HG03097 (cell line): Measurements from ENCODE around the gene GNG4.

ENCODE experiments used
- ATAC-seq: cut with Tn5 transposase; IDR thresholded peaks from one replicate; pipeline ENCODE4 v1.9.1; 2021; ENCODE audit not compliant: unreplicated experiment, low FRiP score

The GNG4 gene

DNA sequence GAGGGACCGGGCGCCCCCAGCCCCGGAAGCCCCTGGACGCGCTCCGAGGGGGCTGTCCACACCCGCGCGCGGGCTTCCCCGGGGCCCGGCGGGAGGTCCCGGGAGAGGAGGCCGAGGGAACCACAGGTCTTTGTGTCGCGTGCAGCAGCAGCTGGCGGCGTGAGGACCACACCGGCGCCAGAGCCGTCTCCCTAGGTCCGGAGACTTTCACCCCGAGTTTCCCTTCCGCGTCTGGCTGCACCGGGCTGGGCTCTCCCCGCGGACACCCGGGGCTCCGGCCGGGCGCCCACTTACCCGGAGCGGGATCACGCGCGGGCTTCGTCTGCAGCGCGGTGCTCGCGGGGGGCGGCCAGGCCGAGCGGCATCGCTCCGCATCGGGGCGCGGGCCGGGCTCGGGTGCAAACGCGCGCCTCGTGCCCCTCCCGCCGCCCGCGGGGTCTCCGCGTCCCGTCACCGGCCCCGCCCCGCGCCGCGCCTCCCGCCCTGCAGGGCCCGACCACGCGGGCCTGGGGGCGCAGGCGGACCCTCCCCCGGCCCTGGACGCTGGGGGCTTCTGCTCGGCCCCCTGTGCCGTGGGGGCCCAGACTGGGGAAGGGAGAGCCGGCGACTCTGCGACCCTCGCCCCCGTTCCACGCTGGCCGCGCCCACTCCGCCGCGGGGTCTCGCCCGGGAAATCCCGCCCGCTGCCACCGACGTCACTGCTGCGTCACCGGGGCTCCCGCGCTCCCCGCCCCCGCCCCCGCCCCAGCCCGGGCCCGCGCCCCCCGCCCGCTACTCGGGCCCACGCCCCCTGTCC is at the start of gene GNG4:
TSS of gene GNG4 (minus strand) at position 417 of the 796 bp plus-strand sequence. CDS start 65,946 bp downstream, outside the sequence.
- no peak for ATAC-seq

DNA sequence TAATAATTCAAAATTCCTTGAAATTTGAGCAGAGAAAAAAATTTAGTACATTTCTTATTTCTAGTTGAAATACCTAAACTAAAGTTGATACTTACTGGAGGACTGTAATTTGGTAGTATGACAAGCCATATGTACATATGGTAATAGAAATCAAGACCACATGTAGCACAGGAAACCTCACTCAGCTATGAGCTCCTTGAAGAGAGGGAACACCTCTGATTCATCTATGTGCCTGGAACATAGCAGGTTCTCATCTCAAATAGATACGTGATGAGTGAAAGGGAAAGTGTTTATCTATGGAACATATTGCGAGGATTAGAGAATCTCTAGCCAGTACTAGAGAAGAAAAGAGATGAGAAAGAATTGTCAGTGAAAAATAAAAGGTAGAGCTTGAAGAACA is 47.9 kb upstream of the GNG4 start:
- ATAC-seq = no peak

DNA sequence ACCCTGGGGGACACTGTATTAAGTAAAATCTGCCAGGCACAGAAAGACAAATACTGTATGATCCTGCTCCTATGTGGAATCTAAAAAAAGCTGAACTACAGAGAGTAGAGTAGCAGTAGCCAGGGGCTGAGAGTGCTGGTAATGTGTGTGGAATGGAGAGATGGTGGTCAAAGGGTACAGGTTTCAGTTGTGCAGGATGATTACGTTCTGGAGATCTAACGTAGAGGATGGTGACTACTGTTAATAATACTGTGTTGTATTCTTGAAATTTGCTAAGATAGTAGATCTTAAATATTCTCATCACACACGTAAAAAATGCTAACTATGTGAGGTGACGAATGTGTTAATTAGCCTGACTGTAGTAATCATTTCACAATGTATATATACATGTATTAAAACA is 39.8 kb upstream of the GNG4 start:
- no peak for ATAC-seq

- ATAC-seq = no peak
Observed at GRCh38 chr1:235688096-235688495, 38.5 kb upstream of the GNG4 start.

DNA sequence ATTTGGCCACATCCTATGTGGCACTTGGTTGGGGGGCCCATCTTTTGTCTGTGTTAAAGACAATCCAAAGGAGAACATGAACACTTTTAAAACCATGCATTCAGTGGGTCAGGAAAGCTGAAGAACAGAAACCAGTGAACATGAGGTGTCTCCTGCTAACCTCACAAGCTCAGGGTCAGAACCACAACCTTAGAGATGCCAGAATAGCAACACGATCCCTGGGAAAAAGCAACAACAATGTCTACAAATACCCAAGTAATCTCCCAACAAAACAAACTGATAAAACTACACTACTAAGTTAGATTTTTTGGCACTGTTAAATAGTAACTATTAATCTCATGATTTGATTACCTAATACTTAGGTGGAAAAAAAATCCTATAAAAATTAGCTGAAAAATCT is 34.1 kb upstream of the GNG4 start:
- no peak for ATAC-seq

DNA sequence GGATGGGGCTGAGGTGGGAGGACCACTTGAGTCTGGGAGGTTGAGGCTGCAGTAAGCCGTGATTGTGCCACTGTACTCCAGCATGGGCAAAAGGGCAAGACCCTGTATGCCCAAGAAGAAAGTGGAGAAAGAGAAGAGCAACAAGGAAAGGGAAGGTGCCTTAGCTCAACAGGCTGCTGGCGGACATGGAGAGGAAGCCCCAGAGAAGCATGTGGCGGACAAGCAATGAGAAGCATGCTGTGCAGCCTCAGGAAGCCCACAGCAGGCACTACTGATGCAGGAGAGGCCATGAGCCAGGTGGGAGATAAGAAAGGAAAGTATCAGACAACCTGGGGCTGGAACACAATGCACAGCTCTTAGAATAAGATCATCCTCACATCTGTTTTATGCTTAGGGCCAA is 32.6 kb upstream of the GNG4 start:
- no peak for ATAC-seq

GRCh38 chr1:235679644-235680043 is 30.1 kb upstream of the GNG4 start:
- ATAC-seq = no peak

DNA sequence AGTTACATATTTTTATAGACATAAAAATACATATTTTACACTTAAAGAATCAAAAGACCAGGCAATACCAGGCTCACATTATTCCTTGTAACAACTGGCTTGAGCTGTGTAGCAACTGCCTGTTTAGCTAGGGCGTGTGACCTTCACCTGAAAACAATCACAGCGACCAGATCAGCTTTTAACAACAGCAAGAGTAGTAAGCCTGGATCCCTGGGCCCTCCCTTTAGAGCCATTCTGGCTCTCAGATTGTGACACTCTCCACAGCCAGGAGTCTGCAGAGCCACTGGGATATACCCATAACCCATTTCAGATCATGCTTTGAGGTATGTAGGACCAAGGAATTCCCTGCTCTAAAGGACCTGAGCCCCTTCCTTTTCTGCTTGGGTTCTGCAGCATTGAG is 29.4 kb upstream of the GNG4 start:
- ATAC-seq = no peak

DNA sequence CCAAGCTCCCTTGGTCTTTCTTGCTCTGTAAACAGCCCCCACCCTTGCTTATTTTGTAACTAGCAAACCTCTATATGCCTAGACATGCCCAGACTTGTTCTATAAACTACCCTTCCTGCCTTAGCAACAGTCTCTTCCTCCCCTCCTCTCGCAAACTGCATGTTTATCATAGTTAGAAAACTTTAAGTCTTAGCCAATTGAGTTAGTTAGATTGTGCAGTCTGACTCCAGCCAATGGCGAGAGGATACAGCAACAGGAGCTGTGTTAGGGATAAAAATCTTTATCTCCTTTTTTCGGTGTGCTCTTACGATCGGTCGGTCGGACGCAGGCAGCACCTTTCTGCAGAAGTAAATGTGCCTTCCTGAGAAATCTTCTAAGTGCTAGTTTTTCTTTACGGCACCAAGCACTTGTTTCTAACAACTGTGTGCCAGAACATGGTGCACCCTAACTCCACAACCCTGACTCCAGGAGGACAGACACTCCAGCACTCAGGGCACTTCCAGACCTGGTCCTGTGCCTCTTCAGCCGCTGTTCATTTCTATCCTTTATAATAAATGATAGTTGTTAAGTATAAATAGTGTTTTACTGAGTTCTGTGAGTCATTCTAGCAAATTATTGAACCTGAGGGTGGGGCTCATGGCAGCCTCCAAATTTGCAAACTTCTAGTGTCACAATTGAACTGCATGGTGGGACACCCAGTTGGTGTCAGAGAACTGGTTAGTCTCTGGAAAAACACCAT is 25.7 kb upstream of the GNG4 start:
- ATAC-seq = no peak

DNA sequence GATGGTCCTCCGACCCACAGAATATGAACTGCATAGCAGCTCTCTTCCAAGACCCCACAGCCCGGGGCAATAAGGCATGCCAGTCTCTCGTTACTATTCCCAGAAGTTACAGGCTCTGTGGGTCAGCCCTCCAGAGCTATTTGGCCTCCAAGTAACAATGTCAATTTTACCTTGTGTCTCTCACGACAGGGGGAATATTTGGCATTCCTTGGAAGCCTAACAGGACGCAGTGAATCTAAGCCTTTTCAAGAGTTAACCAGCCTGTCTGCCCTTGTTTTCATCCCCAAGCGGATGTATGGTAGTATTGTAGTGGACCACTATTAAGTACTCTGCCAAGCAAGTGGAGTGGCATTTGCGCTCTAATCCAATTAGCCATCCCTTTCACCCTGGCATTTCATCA is 24.4 kb upstream of the GNG4 start:
- ATAC-seq = no peak

DNA sequence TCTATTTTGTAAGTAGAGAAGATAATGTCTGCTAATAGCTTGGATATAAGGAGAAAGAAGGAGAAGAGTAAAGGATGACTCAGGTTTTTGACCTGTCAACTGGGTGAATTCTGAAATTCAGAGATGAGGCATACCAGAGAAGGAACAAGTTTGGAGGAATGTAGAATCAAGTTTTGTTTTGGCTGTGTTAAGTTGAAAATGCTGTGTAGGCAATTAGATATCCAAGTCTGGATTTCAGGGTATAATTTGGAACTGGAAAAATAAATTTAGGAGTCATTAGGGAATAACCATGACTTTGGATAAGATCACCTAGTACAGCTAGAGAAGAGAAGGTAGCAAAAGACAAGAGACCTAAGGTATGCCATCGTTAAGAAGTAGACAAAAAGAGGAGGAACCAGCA is 22.4 kb upstream of the GNG4 start:
- ATAC-seq = no peak

DNA sequence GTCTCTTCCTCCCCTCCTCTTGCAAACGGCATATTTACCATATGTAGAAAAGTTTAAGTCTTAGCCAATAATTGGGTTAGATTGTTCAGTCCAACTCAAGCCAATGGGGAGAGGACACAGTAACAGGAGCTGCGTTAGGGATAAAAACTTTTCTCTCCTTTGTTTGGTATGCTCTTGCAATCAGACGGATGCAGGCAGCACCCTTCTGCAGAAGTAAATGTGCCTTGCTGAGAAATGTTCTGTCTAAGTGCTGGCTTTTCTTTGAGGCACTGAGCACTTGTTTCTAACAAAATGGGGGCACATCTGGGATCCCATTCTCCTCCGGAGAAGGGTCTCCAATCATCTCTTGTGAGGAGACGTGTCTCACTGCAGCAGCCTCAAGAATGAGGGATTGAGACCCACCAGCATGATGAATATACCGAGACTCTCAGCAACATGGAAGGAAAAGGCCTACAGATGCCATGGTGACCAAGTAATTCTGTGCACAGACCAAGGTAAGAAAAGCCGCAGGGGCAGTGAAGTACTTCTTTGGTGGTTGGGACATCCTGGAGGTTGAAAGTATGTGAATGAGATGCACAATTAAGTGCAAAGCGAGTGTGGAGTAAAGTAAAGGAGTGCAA is 20.7 kb upstream of the GNG4 start:
- ATAC-seq = no peak

DNA sequence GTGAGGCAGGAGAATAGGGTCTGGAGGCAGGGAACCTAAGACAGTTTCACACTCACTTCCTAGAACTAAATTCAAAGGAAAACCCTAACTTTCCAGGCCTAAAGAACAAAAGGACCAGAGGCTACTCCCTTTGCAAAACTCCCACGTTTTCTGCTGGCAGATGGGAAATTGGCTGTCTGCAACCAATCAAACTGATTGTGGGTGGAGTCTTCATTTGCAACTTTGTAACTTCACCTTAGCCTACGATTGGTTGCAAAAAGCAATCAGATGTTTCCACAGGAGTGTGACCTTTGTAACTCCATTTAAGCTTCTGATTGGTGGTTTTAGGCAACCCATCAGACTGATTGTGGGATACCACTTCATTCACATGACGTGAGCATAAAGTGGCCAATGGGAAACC is 19.7 kb upstream of the GNG4 start:
- no peak for ATAC-seq

DNA sequence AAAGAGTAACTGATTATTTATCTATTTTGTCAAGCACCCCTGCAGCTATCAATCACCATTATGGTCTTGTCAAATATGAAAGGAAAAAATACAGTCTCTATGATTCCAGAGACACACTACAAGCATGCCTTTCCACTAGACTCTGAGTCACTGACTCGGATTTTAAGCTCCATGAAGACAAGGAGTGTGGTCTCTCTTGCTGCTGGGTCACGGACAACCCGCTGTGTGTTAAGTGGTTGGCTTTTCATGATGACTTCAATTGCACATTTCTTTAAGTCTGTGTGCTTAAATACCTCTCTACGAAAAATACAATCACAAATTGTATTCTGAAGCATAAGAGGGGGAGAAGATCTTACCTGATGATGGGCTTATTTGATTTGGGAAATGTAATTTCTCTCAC is 14.0 kb upstream of the GNG4 start:
- no peak for ATAC-seq

- ATAC-seq = no peak
Observed at GRCh38 chr1:235661568-235661967, 12.0 kb upstream of the GNG4 start.

- ATAC-seq = no peak
Observed at GRCh38 chr1:235659186-235659771, 9.7 kb upstream of the GNG4 start.

DNA sequence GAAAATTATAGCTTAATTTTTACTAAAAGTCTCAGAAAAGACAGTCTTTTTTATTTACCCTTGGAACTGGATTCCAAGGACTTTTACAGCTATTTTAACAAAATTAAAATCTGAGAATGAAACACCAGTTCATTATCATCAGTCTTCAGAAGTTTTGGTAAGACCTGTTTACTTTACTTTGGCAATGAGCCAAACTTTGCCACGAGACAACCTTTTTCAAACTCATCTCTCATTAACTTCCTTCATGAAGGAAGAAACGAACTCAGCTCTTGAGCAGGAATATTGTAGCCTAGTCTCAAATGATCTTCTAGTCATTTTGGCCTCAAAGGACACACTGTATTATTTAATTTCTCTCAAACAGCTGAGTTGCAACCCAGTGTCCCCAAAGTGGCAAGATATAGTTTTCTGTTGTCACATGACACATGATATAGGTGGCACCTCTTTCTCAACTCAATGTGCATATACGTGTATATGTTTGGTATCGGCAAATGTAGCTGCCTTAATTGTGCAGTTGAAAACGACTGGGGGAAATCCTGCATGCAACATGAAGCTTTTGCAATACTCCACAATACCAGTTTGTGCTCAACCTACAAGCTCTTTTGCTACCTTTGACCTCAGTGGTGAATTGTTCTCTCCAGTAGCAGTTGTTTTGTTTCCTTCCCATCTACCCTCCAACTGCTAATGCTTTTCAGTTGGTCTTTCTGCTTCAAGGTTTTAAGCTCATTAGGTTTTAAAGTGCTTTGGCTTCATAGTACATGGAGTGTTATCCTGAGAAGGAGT is 8.4 kb upstream of the GNG4 start:
- no peak for ATAC-seq

- no peak for ATAC-seq
Observed at GRCh38 chr1:235657269-235657668, 7.7 kb upstream of the GNG4 start.

DNA sequence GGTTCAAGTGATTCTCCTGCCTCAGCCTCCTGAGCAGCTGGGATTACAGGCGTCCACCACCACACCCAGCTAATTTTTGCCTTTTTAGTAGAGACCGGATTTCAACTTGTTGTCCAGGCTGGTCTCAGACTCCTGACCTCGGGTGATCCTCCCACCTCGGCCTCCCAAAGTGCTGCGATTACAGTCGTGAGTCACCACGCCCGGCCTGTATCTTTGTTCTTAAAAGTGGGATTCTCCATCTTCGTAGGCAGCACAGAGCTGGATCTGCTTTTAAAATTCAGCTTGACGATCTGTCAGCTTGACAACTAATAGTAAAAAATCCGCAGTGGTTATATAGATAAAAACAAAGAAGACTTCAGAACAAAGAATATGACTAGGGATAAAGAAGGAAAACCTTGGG is 2.8 kb upstream of the GNG4 start:
- no peak for ATAC-seq

DNA sequence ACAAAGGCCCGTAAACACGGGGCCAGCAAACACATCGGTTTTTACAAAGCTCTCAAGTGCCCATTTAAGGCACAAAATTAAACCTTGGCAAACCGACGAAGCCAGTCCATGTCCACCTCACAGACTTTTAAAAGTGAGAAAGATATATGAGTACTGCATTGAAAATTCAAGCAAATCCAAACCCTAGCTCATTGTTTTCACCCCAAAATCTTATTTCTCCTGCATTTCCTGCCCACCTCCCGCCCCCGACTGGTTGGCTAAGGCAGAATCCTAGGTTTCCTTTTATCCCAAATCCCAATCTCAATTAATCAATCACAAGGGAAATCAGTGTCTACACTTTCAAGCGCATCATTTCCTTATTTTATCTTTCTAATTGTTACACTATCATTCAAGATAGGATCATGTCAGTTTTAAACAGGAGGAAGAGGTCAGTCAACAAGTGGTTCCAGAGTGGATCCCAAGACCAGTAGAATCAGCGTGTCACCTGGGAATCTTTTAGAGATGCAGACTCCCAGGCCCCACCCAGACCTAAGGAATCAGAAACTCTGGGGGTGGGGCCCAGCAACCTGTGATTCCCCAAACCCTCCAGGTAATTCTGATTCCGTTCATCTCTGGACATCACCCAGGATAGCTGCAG is 1.7 kb upstream of the GNG4 start:
- no peak for ATAC-seq
